Skeletal muscle cell (primary cell): Measurements from ENCODE around the gene ZEB2.

ENCODE experiments used
- DNase-seq: peaks from one replicate; pipeline ENCODE4 v3.0.0-alpha.2; 2010; ENCODE audit warnings: low read depth
- H3K4me3 ChIP-seq: 2 replicates; pipeline ENCODE4 v1.5.1; 2011; ENCODE audit warnings: low read depth, mild to moderate bottlenecking, control low read depth, low read length, moderate library complexity

The ZEB2 gene

GRCh38 chr2:144409241-144409640, 110.7 kb downstream of the ZEB2 start:
- DNase-seq, result no peak
- no peak overlapping the region for H3K4me3 ChIP-seq

- H3K4me3 ChIP-seq, result no peak overlapping the region
These were observed 112.7 kb downstream of the ZEB2 start for GRCh38 chr2:144407262-144407661.

DNA sequence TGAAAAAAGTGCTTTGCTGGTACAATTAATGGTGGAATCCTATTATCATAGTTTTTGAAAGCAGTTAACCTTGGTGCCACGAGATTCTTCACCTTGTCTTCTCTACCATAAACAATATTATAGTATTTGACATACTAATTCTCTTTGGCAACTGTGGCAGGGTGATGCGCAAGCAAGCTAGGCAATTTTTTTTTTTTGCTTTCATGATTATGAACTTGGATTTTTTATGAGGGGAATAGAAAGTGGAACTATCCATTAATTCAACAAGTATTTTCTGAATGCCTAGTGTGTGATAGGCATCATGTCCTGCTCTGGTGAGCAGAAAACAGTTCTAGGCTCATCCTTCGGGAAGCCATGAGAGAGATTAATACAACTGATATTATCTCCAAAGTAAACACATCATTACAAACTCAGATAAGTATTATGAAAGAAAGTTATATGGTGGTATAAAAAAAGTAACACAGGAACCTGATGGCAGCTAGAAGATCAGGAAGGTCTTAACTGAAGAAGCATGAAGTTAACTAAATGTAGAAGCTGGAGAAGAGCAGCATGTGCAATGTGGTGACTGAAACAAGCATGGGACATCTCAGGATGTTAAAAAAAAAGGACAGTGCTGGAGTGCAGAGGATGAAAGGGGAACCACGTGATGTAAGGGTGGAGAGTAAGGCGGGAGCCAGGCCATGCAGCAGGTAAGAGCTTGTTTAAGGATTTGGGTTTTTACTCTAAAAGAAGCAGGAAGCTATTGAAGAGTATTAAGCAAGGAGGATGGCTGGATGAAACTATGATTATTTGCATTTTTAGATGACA, 113.7 kb downstream of the ZEB2 start:
- DNase-seq, result no peak
- no peak overlapping the region for H3K4me3 ChIP-seq

More at GRCh38 chr2:144407262-144407661, 112.7 kb downstream of the ZEB2 start:
- DNase-seq, result no peak

GRCh38 chr2:144405321-144405720, 114.6 kb downstream of the ZEB2 start:
- H3K4me3 ChIP-seq, result no peak overlapping the region

GRCh38 chr2:144404586-144405314, 115.2 kb downstream of the ZEB2 start:
- DNase-seq, result no peak
- H3K4me3 ChIP-seq, result no peak overlapping the region

More at GRCh38 chr2:144405321-144405720, 114.6 kb downstream of the ZEB2 start:
- no peak for DNase-seq

DNA sequence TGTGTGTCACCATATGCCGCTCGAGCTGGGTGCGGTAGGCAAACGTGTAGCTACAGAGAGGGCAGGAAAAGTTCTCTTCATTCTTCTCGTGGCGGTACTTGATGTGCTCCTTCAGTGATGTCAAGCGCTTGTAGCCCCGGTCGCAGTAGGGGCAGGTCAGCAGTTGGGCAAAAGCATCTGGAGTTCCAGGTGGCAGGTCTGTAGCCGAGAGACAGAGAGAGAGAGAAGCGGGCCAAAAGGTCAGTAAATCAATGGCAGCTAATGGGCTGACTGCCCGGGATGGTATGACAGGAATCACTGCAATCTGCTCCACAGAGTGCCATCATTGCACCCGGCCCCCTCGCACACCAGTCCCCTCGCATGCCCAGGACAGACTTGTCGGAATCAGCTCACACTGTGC, 116.0 kb downstream of the ZEB2 start:
- H3K4me3 ChIP-seq, result peak overlapping the region; percentile 14
- DNase-seq, result no peak

- no peak for DNase-seq
- H3K4me3 ChIP-seq, result no peak overlapping the region
These were observed 117.7 kb downstream of the ZEB2 start for GRCh38 chr2:144402251-144402650.

DNA sequence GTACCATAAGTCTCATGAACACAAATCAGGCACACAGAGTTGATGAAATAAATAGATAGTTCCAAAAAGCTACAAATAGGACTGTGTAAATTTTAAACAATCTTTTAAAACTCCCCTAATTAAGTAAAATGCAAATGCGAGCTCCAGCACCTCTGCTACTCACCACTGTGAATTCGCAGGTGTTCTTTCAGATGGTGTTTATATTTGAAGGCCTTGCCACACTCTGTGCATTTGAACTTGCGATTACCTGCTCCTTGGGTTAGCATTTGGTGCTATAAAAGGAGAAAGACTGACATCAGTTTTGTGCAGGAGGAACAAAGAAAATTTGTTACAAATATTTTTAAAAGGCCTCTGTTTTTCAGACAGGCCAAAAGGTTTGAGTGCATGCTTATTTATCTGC, 118.9 kb downstream of the ZEB2 start:
- no peak for DNase-seq
- no peak overlapping the region for H3K4me3 ChIP-seq

DNA sequence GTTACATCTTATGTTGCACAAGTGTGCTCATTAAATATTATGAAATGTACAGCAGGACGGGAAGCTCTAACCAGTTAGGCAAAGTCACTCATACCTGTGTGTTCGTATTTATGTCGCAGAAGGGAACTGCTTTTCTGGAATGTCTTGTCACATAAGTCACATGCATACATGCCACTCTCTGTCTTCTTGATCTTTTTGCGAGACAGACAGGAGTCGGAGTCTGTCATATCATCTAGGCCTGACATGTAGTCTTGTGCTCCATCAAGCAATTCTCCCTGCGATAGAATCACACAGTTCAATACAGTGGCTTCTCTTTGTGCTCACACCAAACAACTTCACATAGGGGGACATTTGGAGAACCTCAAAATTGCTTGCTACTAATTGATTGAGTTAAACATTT, 123.6 kb downstream of the ZEB2 start:
- no peak overlapping the region for H3K4me3 ChIP-seq
- DNase-seq, result no peak

DNA sequence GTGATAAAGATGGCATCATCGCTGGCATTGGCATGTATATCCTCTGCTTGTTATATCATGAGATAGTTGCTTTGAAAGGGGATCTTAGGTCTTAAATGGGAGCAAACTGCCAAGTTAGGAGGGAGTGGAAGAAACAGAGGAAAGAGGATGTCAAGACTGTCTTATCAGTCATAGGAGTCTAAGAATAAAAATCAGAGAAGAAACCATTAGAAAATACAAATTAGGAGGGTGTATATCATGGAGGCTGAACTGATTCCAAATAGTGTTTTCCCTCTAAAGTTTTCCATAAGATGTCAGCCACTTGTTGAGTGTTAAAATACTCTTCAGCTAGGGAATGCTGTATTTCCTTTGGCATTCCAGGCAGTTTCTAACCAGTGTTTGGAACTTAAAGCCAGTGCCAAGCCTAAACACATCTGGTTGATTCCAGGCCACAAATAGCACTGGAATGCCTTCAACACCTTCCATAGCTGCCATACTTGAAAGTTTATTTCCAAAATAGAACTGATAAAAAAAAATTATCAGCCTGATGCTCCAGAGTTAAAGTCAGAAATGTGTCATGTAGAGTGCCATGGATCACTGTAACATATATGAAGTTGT, 129.4 kb downstream of the ZEB2 start:
- DNase-seq, result no peak
- H3K4me3 ChIP-seq, result no peak overlapping the region

- H3K4me3 ChIP-seq, result no peak overlapping the region
- DNase-seq, result no peak
These were observed 130.0 kb downstream of the ZEB2 start for GRCh38 chr2:144389930-144390311.

GRCh38 chr2:144389151-144389929, 130.6 kb downstream of the ZEB2 start:
- no peak for DNase-seq
- no peak overlapping the region for H3K4me3 ChIP-seq

DNA sequence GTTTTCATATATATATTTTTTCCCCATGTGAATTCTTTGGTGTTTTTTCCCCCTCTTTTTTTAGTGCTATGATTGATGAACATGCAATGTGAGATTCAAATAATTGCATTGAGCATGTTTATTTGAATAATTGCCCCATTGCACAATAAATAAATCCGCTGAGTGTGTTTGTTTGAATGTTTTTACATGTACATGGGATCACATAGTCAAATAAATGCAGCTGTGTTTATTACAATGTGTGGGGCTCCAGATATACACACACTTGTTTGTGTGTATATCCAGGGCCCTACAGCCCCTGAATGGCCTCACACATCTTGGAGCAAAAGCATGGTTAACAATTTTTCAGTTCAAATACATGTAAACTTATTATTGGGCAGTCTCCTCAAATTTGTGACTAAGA, 134.5 kb downstream of the ZEB2 start:
- no peak overlapping the region for H3K4me3 ChIP-seq
- DNase-seq, result no peak

DNA sequence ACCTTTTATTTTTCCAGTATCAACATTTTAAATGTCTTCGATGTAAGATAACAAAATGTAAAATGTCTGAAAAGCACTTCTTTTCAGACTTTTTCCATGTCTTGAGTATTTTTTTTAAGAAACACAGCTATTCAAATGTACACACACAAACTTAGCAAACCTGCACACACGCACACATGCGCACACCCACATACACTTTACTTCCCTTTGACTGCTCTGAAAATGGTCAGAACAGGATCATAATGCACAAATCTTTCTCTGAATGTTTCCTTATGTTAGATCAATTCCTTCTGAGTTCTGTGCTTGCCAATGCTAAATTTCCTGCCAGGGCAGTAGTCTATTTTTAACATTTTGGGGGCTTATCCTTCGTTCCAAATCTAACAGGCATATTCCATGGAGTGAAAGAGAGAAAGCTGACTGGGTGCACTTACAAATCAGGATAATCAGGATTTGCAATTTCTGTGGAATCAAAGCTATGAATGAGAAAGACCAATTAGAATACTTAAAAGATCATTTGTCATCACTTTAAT, 136.3 kb downstream of the ZEB2 start:
- DNase-seq, result no peak
- no peak overlapping the region for H3K4me3 ChIP-seq

DNA sequence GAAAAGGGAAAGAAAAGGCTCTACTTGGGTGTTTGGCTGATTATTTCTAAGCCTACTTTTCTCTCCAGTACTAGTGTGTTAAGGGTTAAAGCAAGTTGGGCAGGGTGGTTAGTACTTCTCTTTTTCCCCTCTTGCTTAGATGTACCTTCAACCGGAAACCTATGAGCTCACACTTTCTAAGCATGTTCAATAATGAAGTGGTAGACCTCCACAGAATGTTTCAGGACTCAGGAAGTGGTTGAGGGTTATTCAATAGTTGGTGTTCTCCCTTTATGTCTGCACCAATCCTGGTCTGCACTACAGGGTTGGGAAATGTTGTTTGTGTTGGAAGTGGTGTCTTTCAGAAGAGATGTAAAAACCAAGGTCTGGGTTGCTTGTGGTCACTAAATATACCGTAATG, 137.1 kb downstream of the ZEB2 start:
- no peak for DNase-seq
- no peak overlapping the region for H3K4me3 ChIP-seq

GRCh38 chr2:144381716-144382115, 138.2 kb downstream of the ZEB2 start:
- no peak overlapping the region for H3K4me3 ChIP-seq
- no peak for DNase-seq

GRCh38 chr2:144379851-144380311, 140.0 kb downstream of the ZEB2 start:
- peak; percentile 43 for DNase-seq
- no peak overlapping the region for H3K4me3 ChIP-seq

GRCh38 chr2:144378551-144378950, 141.4 kb downstream of the ZEB2 start:
- DNase-seq, result no peak
- H3K4me3 ChIP-seq, result no peak overlapping the region

DNA sequence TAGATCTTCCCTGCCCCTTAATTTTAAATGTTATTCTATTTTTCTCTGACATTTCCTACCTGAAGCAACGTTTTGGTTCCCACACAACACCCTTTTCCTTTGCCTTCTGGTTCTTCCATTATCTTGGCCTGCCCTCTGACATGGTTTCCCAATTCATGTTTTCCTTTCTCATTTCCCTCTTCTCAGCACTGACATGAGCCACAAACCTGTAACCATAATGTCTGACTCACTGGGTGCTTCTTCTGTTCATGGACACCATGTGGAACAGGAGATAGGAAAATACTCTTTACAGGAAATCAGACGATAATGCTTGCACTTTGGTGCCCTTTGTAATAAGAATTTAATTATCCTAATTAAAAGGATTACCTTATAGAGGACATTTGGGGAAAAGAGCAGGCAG, 142.0 kb downstream of the ZEB2 start:
- no peak overlapping the region for H3K4me3 ChIP-seq
- peak; percentile 45 for DNase-seq
